Aorta (tissue), 5 donors: ENCODE measurements around the gene PIK3C2B. TPM values are rescaled to one million over a fixed set of nuclear protein-coding genes. Genes with fewer than 3 reads are reported as not detected.

ENCODE experiments used
- ATAC-seq: fragments of 200-7000 bp; cut with Tn5 transposase; one replicate; pipeline ENCODE4 v1.9.1; 2022; ENCODE audit warnings: moderate library complexity; ENCODE audit not compliant: low FRiP score
- DNase-seq, 2 donors: peaks; one replicate each; pipeline ENCODE4 v3.0.0-alpha.2; 2020
- H3K27ac ChIP-seq, 2 donors: one replicate each; pipeline ENCODE4 v1.5.1; 2013; ENCODE audit warnings: low read length in 2 of 2, mild to moderate bottlenecking in 2 of 2, moderate library complexity in 2 of 2, control low read depth in 1 of 2, inconsistent platforms in 1 of 2, low read depth in 1 of 2
- H3K27me3 ChIP-seq, 2 donors: one replicate each; pipeline ENCODE4 v1.6.1; 2013; ENCODE audit warnings: control low read depth in 1 of 2, low read length in 1 of 2, mild to moderate bottlenecking in 1 of 2, moderate library complexity in 1 of 2; ENCODE audit not compliant: insufficient read depth in 2 of 2, control insufficient read depth in 1 of 2
- H3K36me3 ChIP-seq, 2 donors: one replicate each; pipeline ENCODE4 v1.6.1; 2013; ENCODE audit warnings: control low read depth in 1 of 2, low read length in 1 of 2, mild to moderate bottlenecking in 1 of 2; ENCODE audit not compliant: insufficient read depth in 2 of 2, control insufficient read depth in 1 of 2
- H3K4me1 ChIP-seq, 2 donors: one replicate each; pipeline ENCODE4 v1.6.1; 2013; ENCODE audit warnings: low read length in 2 of 2, control low read depth in 1 of 2, mild to moderate bottlenecking in 1 of 2, moderate library complexity in 1 of 2; ENCODE audit not compliant: insufficient read depth in 2 of 2, control insufficient read depth in 1 of 2
- H3K4me3 ChIP-seq, 2 donors: one replicate each; pipeline ENCODE4 v1.5.1; 2013; ENCODE audit warnings: low read length in 2 of 2, control low read depth in 1 of 2, mild to moderate bottlenecking in 1 of 2
- H3K9me3 ChIP-seq: one replicate; pipeline ENCODE4 v1.6.1; 2013; ENCODE audit warnings: mild to moderate bottlenecking, low read length; ENCODE audit not compliant: control insufficient read depth
- WGBS, 2 donors: extraction: QIAGEN DNeasy Blood & Tissue Kit; methylation state at CpG; one replicate each; pipeline ENCODE4 v1.1.7; 2013; 5-methylcytosine and 5-hydroxymethylcytosine counted together
- intact Hi-C, 2 donors: fragments of 100-400 bp; cut with DNase I; formaldehyde crosslinking; loops; one replicate each; pipeline versions ENCODE4 v1.14.2 to v1.15.0; 2022
- long read RNA-seq, 2 donors: library from polyadenylated mRNA; unstranded; transcript quantifications; one replicate each; pipeline ENCODE4 v2.0.0, GENCODE V29; 2020 to 2021
- polyA plus RNA-seq, 2 donors: library from polyadenylated mRNA; stranded (reverse); fragments of 200-250 nt; gene quantifications; one replicate each; pipeline ENCODE4 v1.2.3, GENCODE V29; 2013
- total RNA-seq, 2 donors: library from RNA; stranded (reverse); fragmentation: NEBNext Ultra II Directional; extraction: Animal tissue kit (Norgen Biotek cat#: 25700); gene quantifications; one replicate each; pipeline ENCODE4 v1.2.1, GENCODE V29; 2021
- donor health status: healthy with polysubstance abuse.
- donor health status: Bipolar disorder and iron deficiency.
- donor health status: DM: no; HTN: no; CAD: no.
- donor health status: DM: no; HTN: no; CAD: no.
- donor health status: DM: yes; HTN: yes; CAD: no.

The PIK3C2B gene, protein sequence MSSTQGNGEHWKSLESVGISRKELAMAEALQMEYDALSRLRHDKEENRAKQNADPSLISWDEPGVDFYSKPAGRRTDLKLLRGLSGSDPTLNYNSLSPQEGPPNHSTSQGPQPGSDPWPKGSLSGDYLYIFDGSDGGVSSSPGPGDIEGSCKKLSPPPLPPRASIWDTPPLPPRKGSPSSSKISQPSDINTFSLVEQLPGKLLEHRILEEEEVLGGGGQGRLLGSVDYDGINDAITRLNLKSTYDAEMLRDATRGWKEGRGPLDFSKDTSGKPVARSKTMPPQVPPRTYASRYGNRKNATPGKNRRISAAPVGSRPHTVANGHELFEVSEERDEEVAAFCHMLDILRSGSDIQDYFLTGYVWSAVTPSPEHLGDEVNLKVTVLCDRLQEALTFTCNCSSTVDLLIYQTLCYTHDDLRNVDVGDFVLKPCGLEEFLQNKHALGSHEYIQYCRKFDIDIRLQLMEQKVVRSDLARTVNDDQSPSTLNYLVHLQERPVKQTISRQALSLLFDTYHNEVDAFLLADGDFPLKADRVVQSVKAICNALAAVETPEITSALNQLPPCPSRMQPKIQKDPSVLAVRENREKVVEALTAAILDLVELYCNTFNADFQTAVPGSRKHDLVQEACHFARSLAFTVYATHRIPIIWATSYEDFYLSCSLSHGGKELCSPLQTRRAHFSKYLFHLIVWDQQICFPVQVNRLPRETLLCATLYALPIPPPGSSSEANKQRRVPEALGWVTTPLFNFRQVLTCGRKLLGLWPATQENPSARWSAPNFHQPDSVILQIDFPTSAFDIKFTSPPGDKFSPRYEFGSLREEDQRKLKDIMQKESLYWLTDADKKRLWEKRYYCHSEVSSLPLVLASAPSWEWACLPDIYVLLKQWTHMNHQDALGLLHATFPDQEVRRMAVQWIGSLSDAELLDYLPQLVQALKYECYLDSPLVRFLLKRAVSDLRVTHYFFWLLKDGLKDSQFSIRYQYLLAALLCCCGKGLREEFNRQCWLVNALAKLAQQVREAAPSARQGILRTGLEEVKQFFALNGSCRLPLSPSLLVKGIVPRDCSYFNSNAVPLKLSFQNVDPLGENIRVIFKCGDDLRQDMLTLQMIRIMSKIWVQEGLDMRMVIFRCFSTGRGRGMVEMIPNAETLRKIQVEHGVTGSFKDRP (N-terminal part only)
- total RNA-seq (10 to 100 TPM; 41.3 to 87.5 TPM), polyA plus RNA-seq (10 to 100 TPM in 1 of 2 donors, 1 to 10 TPM in 1; 9.3 to 12.4 TPM)
- long read RNA-seq, donor 1, partial matches to known transcripts = 0 of 15 reads
- long read RNA-seq, donor 1, other reads (novel, unspliced or antisense) = 13 of 15 reads
- long read RNA-seq, donor 2, partial matches to known transcripts = 4 of 17 reads
- long read RNA-seq, donor 2, other reads (novel, unspliced or antisense) = 13 of 17 reads

DNA sequence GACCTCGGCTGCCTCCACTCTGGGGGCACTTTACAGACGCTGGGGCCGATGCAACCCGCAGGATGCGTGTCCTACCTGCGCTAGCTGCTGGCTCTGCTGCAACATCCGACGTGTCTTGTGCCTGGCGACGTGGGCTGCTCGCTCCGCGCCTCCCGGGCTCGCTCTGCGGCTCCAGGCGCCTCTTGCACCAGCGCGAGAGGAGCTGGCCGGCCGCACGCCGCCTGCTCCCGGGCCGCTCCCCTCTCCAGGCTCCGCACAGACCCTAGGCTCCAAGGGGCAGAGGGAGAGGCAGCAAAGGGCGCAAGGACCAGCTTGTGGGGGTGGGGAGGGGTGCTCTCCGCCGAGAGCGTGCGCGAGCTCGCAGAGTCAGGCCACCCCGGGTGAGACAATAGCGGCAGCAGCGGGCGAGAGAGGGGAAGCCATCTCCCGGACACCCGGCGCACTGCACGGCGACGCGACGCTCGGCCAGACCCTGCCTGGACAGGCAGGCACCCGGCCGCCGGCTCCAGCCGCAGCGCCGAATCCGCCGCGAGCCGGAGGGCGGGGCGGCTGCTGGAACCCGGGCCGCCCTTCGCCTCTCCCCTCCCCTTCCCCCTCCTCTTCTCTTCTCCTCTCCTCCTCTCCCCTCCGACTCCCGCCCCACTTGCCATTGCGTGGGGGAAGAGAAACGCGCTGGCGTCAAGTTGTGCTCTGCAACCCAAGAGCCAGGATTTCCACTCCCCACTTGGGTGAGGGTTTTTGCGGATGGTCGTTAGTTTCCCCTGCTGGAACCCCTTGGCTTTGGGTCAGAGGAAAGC is at the start of gene PIK3C2B:
Gene PIK3C2B, minus strand, starts transcription at position 525 of the 797 bp plus-strand sequence. CDS start 25,003 bp downstream, outside the sequence.
- DNase-seq = peak; percentile 92 to 94
- Histone ChIP-seq H3K27me3 (no peaks in the 10 kb centered on the region), H3K27ac (peak within 1 kb of the TSS in 1 of 2 donors; percentile 62), H3K36me3 (no peaks in the 10 kb centered on the region), H3K4me3 (peak within 1 kb of the TSS; percentile 51 to 85), H3K4me1 (peaks cover 0 to 4% of the 10 kb centered on the region in 2 donors), H3K9me3 (no peaks in the 10 kb centered on the region)
- 1% methylated on average over 63 to 69 of the region's 69 CpGs for WGBS, 2 donors
- ATAC-seq = peak; percentile 94
- intact Hi-C loops = loop anchor here (2.0 to 5.0 kb wide), 2 partner anchors 42 to 48 kb away; no protein-coding TSS in a partner anchor

GRCh38 chr1:204544321-204544720 is 49.7 kb upstream of the PIK3C2B start:
- no peaks in the 10 kb centered on the region for H3K4me1 ChIP-seq
- intact Hi-C loops = no loop called here
- peaks cover 9 to 13% of the 10 kb centered on the region in 2 donors for H3K36me3 ChIP-seq
- H3K4me3 ChIP-seq = no peak overlapping the region
- H3K9me3 ChIP-seq = no peaks in the 10 kb centered on the region
- no peaks in the 10 kb centered on the region for H3K27me3 ChIP-seq
- ATAC-seq = no peak
- H3K27ac ChIP-seq = no peak overlapping the region
- no peak for DNase-seq
- WGBS, 2 donors = 94 to 97% methylated on average over 2 of the region's 2 CpGs

- Histone ChIP-seq H3K9me3 (no peaks in the 10 kb centered on the region), H3K27me3 (no peaks in the 10 kb centered on the region), H3K4me1 (no peaks in the 10 kb centered on the region), H3K27ac (no peak overlapping the region), H3K36me3 (peaks cover 3 to 7% of the 10 kb centered on the region in 2 donors), H3K4me3 (no peak overlapping the region)
- ATAC-seq = no peak
- no peak for DNase-seq
- WGBS, 2 donors = 36 to 46% methylated on average over 2 of the region's 2 CpGs
- intact Hi-C loops = no loop called here
These were observed 47.0 kb upstream of the PIK3C2B start for GRCh38 chr1:204541626-204542025.

- Histone ChIP-seq H3K4me3 (no peak overlapping the region), H3K9me3 (no peaks in the 10 kb centered on the region), H3K27ac (no peak overlapping the region), H3K4me1 (no peaks in the 10 kb centered on the region), H3K36me3 (peaks cover 2 to 5% of the 10 kb centered on the region in 2 donors), H3K27me3 (no peaks in the 10 kb centered on the region)
- intact Hi-C loops = no loop called here
- ATAC-seq (no peak), DNase-seq (no peak)
These were observed 38.2 kb upstream of the PIK3C2B start for GRCh38 chr1:204532832-204533231.

- ATAC-seq = no peak
- WGBS, 2 donors = 94 to 95% methylated on average over 1 of the region's 1 CpG
- peaks cover 3 to 5% of the 10 kb centered on the region in 2 donors for H3K36me3 ChIP-seq
These were observed 36.3 kb upstream of the PIK3C2B start for GRCh38 chr1:204530932-204531331.

GRCh38 chr1:204529371-204529895 is 34.8 kb upstream of the PIK3C2B start:
- Histone ChIP-seq H3K4me1 (no peaks in the 10 kb centered on the region), H3K4me3 (no peak overlapping the region), H3K36me3 (peaks cover 3 to 5% of the 10 kb centered on the region in 2 donors), H3K9me3 (no peaks in the 10 kb centered on the region), H3K27ac (no peak overlapping the region), H3K27me3 (no peaks in the 10 kb centered on the region)
- WGBS, 2 donors = 81 to 87% methylated on average over 7 of the region's 7 CpGs
- intact Hi-C loops = no loop called here
- peak; percentile 59 for ATAC-seq
- no peak for DNase-seq

More at GRCh38 chr1:204530932-204531331, 36.3 kb upstream of the PIK3C2B start:
- intact Hi-C loops = no loop called here
- no peak overlapping the region for H3K4me3 ChIP-seq
- H3K9me3 ChIP-seq = no peaks in the 10 kb centered on the region
- DNase-seq = no peak
- no peaks in the 10 kb centered on the region for H3K4me1 ChIP-seq
- H3K27ac ChIP-seq = no peak overlapping the region
- no peaks in the 10 kb centered on the region for H3K27me3 ChIP-seq

- intact Hi-C loops = no loop called here
- H3K27me3 ChIP-seq = no peaks in the 10 kb centered on the region
- H3K4me3 ChIP-seq = no peak overlapping the region
- H3K36me3 ChIP-seq = peaks cover 3 to 5% of the 10 kb centered on the region in 2 donors
- H3K4me1 ChIP-seq = no peaks in the 10 kb centered on the region
- H3K27ac ChIP-seq = no peak overlapping the region
- 90 to 91% methylated on average over 8 of the region's 8 CpGs for WGBS, 2 donors
- DNase-seq (no peak), ATAC-seq (no peak)
- no peaks in the 10 kb centered on the region for H3K9me3 ChIP-seq
These were observed 34.1 kb upstream of the PIK3C2B start for GRCh38 chr1:204528677-204529076.
